A549 (cell line): ENCODE results near the gene GPR15. TPM values are rescaled to one million over a fixed set of nuclear protein-coding genes. Genes with fewer than 3 reads are reported as not detected.

ENCODE experiments used
- ATAC-seq, 2 experiments: fragments of 200-7000 bp in 1 of 2; fragments of >200 bp in 1 of 2; cut with Nextera tagmentation in 1 of 2; cut with Tn5 transposase in 1 of 2; 3 replicates each; pipeline versions ENCODE4 v1.8.0 to v1.9.1; 2018 to 2020; ENCODE audit warnings: mild to moderate bottlenecking in 1 of 2, moderate library complexity in 1 of 2
- CTCF ChIA-PET: fragments of 300-600 bp; sonication (Branson Sonifier 250); formaldehyde crosslinking; extraction: SDS; loops from one replicate; lab custom pipeline; 2021; ENCODE audit warnings: antibody characterized with exemption, inconsistent platforms; lab: Yijun Ruan, JAX
- POLR2A ChIA-PET: fragments of 350-600 bp; formaldehyde crosslinking; extraction: SDS; loops from one replicate; lab custom pipeline; 2021; ENCODE audit warnings: antibody characterized with exemption, inconsistent platforms; lab: Yijun Ruan, JAX
- DNase-seq, 2 experiments: peaks; one replicate each; pipeline versions ENCODE4 v3.0.0 to v3.0.0-alpha.2; 2011 to 2016; ENCODE audit warnings: low read depth in 1 of 2, low spot score in 1 of 2
- FAIRE-seq: peaks from 2 replicates; lab custom pipeline; 2011; peaks lifted over from hg19 to GRCh38; lab: Jason Lieb, UNC
- H3K27ac ChIP-seq, 2 experiments: fragments of >200 bp; sonication (Bioruptor Twin); formaldehyde crosslinking; 3 replicates each; pipeline ENCODE4 v1.5.1; 2016 to 2017
- H3K4me1 ChIP-seq: fragments of >200 bp; sonication (Bioruptor Twin); formaldehyde crosslinking; 3 replicates; pipeline ENCODE4 v1.6.1; 2016
- H3K4me2 ChIP-seq: fragments of >200 bp; sonication (Bioruptor Twin); formaldehyde crosslinking; 3 replicates; pipeline ENCODE4 v1.6.1; 2016
- H3K4me3 ChIP-seq: fragments of >200 bp; sonication (Bioruptor Twin); formaldehyde crosslinking; 3 replicates; pipeline ENCODE4 v1.5.1; 2016
- H3K9me3 ChIP-seq: fragments of >200 bp; sonication (Bioruptor Twin); formaldehyde crosslinking; 3 replicates; pipeline ENCODE4 v1.6.1; 2016
- BHLHE40 ChIP-seq: IDR thresholded peaks from 2 replicates; pipeline ENCODE4 v1.6.1; 2012; ENCODE audit warnings: low read depth, low read length, inconsistent platforms
- FOSB ChIP-seq: fragments of 250-450 bp; sonication (Bioruptor Pico); IDR thresholded peaks from 2 replicates; pipeline ENCODE4 v1.5.0; 2020; ENCODE audit warnings: mild to moderate bottlenecking, moderate library complexity
- FOXS1 ChIP-seq: fragments of 250-450 bp; sonication (Bioruptor Pico); IDR thresholded peaks from 2 replicates; pipeline ENCODE4 v1.5.0; 2020; ENCODE audit warnings: mild to moderate bottlenecking, moderate library complexity
- HEYL ChIP-seq: fragments of 250-450 bp; sonication (Bioruptor Pico); IDR thresholded peaks from 2 replicates; pipeline ENCODE4 v1.8.0; 2021; ENCODE audit warnings: mild to moderate bottlenecking, moderate library complexity
- HOXA7 ChIP-seq: fragments of 250-450 bp; sonication (Bioruptor Pico); IDR thresholded peaks from 2 replicates; pipeline ENCODE4 v1.5.0; 2020; ENCODE audit warnings: mild to moderate bottlenecking, moderate library complexity
- HOXB5 ChIP-seq: fragments of 250-450 bp; sonication (Bioruptor Pico); IDR thresholded peaks from 2 replicates; pipeline ENCODE4 v1.5.0; 2020; ENCODE audit warnings: mild to moderate bottlenecking, moderate library complexity
- JUN ChIP-seq, 2 experiments: fragments of >200 bp; sonication (Bioruptor Twin); formaldehyde crosslinking; IDR thresholded peaks; 2 replicates in 1 of 2; 3 replicates in 1 of 2; pipeline ENCODE4 v1.6.1; 2016 to 2017
- KDM1A ChIP-seq: fragments of 200-600 bp; sonication (generic); IDR thresholded peaks from 2 replicates; pipeline ENCODE4 v1.6.1; 2016; ENCODE audit warnings: low read depth, mild to moderate bottlenecking
- KDM5A ChIP-seq: fragments of 200-600 bp; sonication (generic); IDR thresholded peaks from 2 replicates; pipeline ENCODE4 v1.6.1; 2016; ENCODE audit warnings: antibody characterized with exemption, mild to moderate bottlenecking
- MAFK ChIP-seq: fragments of 450-650 bp; IDR thresholded peaks from 2 replicates; pipeline ENCODE4 v1.6.1; 2014; ENCODE audit not compliant: partially characterized antibody
- MAZ ChIP-seq: fragments of 150-350 bp; IDR thresholded peaks from 2 replicates; pipeline ENCODE4 v1.6.1; 2014; ENCODE audit warnings: antibody characterized with exemption, low read depth, low read length, borderline replicate concordance
- PHF8 ChIP-seq: fragments of 200-600 bp; sonication (generic); IDR thresholded peaks from 2 replicates; pipeline ENCODE4 v1.6.1; 2016; ENCODE audit warnings: low read depth, mild to moderate bottlenecking, antibody characterized with exemption, moderate library complexity, borderline replicate concordance
- POLR2A ChIP-seq: IDR thresholded peaks from 2 replicates; pipeline ENCODE4 v1.6.1; 2012; ENCODE audit warnings: mild to moderate bottlenecking, low read length
- RAD21 ChIP-seq, 2 experiments: fragments of >200 bp in 1 of 2; sonication (Bioruptor Twin) in 1 of 2; formaldehyde crosslinking in 1 of 2; IDR thresholded peaks in 1 of 2; conservative IDR thresholded peaks in 1 of 2; 2 replicates in 1 of 2; 3 replicates in 1 of 2; pipeline ENCODE4 v1.6.1; 2012 to 2018; ENCODE audit warnings: inconsistent platforms in 1 of 2
- RARB ChIP-seq: fragments of 250-450 bp; sonication (Bioruptor Pico); IDR thresholded peaks from 2 replicates; pipeline ENCODE4 v1.8.0; 2021; ENCODE audit warnings: mild to moderate bottlenecking, moderate library complexity
- RFX5 ChIP-seq: fragments of 450-650 bp; IDR thresholded peaks from 2 replicates; pipeline ENCODE4 v1.7.1; 2014; ENCODE audit warnings: antibody characterized with exemption, mild to moderate bottlenecking, moderate library complexity
- RNF2 ChIP-seq: fragments of 200-600 bp; sonication (generic); IDR thresholded peaks from 2 replicates; pipeline ENCODE4 v1.6.1; 2016; ENCODE audit warnings: low read depth, mild to moderate bottlenecking, antibody characterized with exemption, moderate library complexity, borderline replicate concordance
- TP53 ChIP-seq: fragments of 250-450 bp; sonication (Bioruptor Pico); IDR thresholded peaks from 2 replicates; pipeline ENCODE4 v1.5.0; 2021; ENCODE audit warnings: mild to moderate bottlenecking, moderate library complexity
- ZC3H11A ChIP-seq: fragments of 450-650 bp; IDR thresholded peaks from 2 replicates; pipeline ENCODE4 v1.6.1; 2014; ENCODE audit warnings: antibody characterized with exemption, mild to moderate bottlenecking
- ZNF302 ChIP-seq: fragments of 250-450 bp; sonication (Bioruptor Pico); IDR thresholded peaks from 2 replicates; pipeline ENCODE4 v1.9.0; 2021; ENCODE audit warnings: inconsistent platforms, mild to moderate bottlenecking, moderate library complexity
- WGBS: methylation state at CpG from one replicate; pipeline ENCODE4 v1.1.6; 2017; ENCODE audit errors: missing lambda C conversion rate; 5-methylcytosine and 5-hydroxymethylcytosine counted together
- polyA plus RNA-seq, 4 experiments: library from polyadenylated mRNA; depleted of rRNA in 3 of 4; stranded (reverse); fragments of >200 nt; fragmentation: RNase III in 1 of 4; extraction: RNeasy Plus Mini Kit Qiagen cat#74134 plus additional on column Dnase treatment in 1 of 4; gene quantifications; 2 replicates in 3 of 4; 3 replicates in 1 of 4; pipeline ENCODE4 v1.2.3, GENCODE V29; 2011 to 2017
- TF ChIP-seq, protein P1 (sequence below): fragments of 450-650 bp; IDR thresholded peaks from 2 replicates; pipeline ENCODE4 v1.6.1; 2014; ENCODE audit warnings: antibody characterized with exemption
- TF ChIP-seq, protein P2 (sequence below): fragments of 250-450 bp; sonication (Bioruptor Pico); IDR thresholded peaks from 2 replicates; pipeline ENCODE4 v1.5.0; 2021; ENCODE audit warnings: mild to moderate bottlenecking, moderate library complexity, borderline replicate concordance
- TF ChIP-seq, protein P3 (sequence below): fragments of >200 bp; sonication (Bioruptor Twin); formaldehyde crosslinking; IDR thresholded peaks from 2 replicates; pipeline ENCODE4 v1.6.1; 2016
- TF ChIP-seq, protein P4 (sequence below): fragments of >200 bp; sonication (Bioruptor Twin); formaldehyde crosslinking; IDR thresholded peaks from 3 replicates; pipeline ENCODE4 v1.5.1; 2016

Gene GPR15
- polyA plus RNA-seq, 2 of the 4 experiments (the other 2 are of a cell fraction), result not detected

DNA sequence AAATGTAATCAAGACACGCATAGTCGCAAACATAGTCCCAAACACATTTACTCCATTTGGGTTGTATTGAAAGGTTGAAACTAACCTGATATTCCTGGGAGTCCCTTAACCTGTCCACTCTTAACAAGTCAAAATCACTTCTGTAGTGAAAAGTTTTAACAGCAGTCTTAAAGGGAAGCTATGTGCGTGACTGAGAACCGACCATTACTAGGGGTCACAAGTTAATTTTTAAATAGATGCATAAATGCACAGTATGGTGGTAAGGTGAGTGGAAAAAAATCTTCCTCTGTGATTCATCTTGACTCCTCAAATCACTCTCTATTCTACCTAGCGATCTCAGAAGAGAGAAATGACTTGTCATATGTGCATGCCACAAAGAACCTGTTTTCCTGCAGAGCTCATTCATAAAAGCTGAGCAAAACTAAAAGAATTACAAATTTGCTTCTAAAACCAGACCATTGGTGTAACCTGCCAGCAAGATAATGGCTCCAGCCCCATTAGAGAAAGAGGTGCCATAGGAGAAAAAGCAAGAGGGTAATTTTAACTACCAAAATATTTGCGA, 4.8 kb downstream of the GPR15 start:
- DNase-seq (no peak), ATAC-seq (no peak), FAIRE-seq (no peak)
- Histone ChIP-seq H3K4me3 (no peak overlapping the region), H3K9me3 (no peaks in the 10 kb centered on the region), H3K4me2 (no peak overlapping the region), H3K4me1 (no peaks in the 10 kb centered on the region), H3K27ac (no peak overlapping the region)
- WGBS, result 71% methylated on average over 6 of the region's 6 CpGs
- TF ChIP-seq JUN (IDR thresholded peaks at IDR 0.05), result no peak
- no peak for TF ChIP-seq MAFK
- no peak for TF ChIP-seq HOXA7 (CRISPR knock-in tag)
- no peak for TF ChIP-seq RARB
- TF ChIP-seq, protein P1, sequence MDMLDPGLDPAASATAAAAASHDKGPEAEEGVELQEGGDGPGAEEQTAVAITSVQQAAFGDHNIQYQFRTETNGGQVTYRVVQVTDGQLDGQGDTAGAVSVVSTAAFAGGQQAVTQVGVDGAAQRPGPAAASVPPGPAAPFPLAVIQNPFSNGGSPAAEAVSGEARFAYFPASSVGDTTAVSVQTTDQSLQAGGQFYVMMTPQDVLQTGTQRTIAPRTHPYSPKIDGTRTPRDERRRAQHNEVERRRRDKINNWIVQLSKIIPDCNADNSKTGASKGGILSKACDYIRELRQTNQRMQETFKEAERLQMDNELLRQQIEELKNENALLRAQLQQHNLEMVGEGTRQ, result no peak
- TF ChIP-seq, protein P2, sequence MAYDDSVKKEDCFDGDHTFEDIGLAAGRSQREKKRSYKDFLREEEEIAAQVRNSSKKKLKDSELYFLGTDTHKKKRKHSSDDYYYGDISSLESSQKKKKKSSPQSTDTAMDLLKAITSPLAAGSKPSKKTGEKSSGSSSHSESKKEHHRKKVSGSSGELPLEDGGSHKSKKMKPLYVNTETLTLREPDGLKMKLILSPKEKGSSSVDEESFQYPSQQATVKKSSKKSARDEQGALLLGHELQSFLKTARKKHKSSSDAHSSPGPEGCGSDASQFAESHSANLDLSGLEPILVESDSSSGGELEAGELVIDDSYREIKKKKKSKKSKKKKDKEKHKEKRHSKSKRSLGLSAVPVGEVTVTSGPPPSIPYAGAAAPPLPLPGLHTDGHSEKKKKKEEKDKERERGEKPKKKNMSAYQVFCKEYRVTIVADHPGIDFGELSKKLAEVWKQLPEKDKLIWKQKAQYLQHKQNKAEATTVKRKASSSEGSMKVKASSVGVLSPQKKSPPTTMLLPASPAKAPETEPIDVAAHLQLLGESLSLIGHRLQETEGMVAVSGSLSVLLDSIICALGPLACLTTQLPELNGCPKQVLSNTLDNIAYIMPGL (CRISPR knock-in tag), result no peak
- no peak for TF ChIP-seq HEYL (CRISPR knock-in tag)
- no peak for TF ChIP-seq KDM1A
- TF ChIP-seq KDM5A, result no peak
- no peak for TF ChIP-seq ZNF302 (CRISPR knock-in tag)
- TF ChIP-seq FOSB, result no peak
- TF ChIP-seq FOXS1 (CRISPR knock-in tag), result no peak
- no peak for TF ChIP-seq MAZ
- TF ChIP-seq, protein P3, sequence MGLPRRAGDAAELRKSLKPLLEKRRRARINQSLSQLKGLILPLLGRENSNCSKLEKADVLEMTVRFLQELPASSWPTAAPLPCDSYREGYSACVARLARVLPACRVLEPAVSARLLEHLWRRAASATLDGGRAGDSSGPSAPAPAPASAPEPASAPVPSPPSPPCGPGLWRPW, result no peak
- TF ChIP-seq PHF8, result no peak
- ChIA-PET CTCF (interaction anchor here (0.8 kb wide), 2 partner anchors 14 to 15 kb away, joined by 3 read pairs; partner anchors contain the start of gene CLDND1), POLR2A (no interaction called here)

DNA sequence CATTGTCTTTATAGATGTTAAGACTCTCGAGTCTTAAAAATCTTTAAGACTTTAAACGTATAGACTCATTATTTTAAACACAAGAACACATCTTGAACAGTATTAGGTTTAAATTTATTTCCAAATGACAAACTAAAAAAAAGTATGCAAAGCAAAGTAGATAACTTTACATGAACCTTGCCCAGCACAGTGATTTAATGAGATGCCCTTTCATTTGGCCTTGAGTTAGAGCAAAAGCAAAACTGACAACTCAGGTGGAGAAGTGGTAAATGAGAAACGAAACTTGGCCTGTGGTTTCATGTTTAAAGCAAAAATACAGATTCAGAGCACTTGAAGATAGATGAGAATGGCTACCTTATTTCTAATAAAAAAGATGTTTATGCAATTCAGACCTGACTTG, 8.6 kb downstream of the GPR15 start:
- H3K4me3 ChIP-seq, result no peak overlapping the region
- H3K4me2 ChIP-seq, result no peak overlapping the region
- FAIRE-seq (no peak), DNase-seq (no peak)
- no peaks in the 10 kb centered on the region for H3K9me3 ChIP-seq
- POLR2A ChIA-PET, result no interaction called here
- no peaks in the 10 kb centered on the region for H3K4me1 ChIP-seq
- CTCF ChIA-PET, result interaction anchor here (2.3 kb wide), 1 partner anchor 8 kb away, joined by 5 read pairs; the partner anchor contains the start of gene GPR15
- H3K27ac ChIP-seq, result no peak overlapping the region
- TF ChIP-seq RNF2 (no peak), BHLHE40 (no peak), RFX5 (no peak), PHF8 (no peak)
- TF ChIP-seq, protein P3, result no peak
- TF ChIP-seq, all 56 proteins: peak for 0
- 62% methylated on average over 3 of the region's 3 CpGs for WGBS
- ATAC-seq, result no peak

DNA sequence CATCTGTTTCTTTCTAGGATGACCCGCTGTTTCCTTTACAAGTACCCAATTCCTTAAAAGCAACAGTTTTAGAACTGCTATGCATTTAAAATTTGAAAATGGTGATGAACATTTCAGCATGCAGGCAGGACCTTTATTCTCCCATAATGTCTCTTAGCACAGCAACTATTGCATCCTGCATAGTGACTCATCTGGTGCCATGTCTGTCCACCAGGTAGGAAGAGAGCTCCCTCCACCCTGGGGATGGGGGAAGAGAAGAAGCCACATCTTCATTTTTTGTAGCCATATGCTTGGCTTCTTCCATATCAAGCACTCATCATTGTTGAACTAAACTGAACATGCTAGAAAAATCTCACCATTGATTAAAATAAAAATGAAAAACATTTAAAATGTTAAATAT, 9.9 kb downstream of the GPR15 start:
- no peaks in the 10 kb centered on the region for H3K4me1 ChIP-seq
- no peak for FAIRE-seq
- 86% methylated on average over 1 of the region's 1 CpG for WGBS
- ChIA-PET CTCF (interaction anchor here (2.3 kb wide), 1 partner anchor 9 kb away, joined by 5 read pairs; the partner anchor contains the start of gene GPR15), POLR2A (no interaction called here)
- H3K27ac ChIP-seq, result no peak overlapping the region
- no peak overlapping the region for H3K4me2 ChIP-seq
- no peaks in the 10 kb centered on the region for H3K9me3 ChIP-seq
- no peak for DNase-seq
- no peak overlapping the region for H3K4me3 ChIP-seq
- no peak for ATAC-seq
- no peak for TF ChIP-seq ZC3H11A
- TF ChIP-seq FOSB, result no peak
- no peak for TF ChIP-seq ZNF302 (CRISPR knock-in tag)
- TF ChIP-seq BHLHE40, result no peak
- TF ChIP-seq, protein P4, sequence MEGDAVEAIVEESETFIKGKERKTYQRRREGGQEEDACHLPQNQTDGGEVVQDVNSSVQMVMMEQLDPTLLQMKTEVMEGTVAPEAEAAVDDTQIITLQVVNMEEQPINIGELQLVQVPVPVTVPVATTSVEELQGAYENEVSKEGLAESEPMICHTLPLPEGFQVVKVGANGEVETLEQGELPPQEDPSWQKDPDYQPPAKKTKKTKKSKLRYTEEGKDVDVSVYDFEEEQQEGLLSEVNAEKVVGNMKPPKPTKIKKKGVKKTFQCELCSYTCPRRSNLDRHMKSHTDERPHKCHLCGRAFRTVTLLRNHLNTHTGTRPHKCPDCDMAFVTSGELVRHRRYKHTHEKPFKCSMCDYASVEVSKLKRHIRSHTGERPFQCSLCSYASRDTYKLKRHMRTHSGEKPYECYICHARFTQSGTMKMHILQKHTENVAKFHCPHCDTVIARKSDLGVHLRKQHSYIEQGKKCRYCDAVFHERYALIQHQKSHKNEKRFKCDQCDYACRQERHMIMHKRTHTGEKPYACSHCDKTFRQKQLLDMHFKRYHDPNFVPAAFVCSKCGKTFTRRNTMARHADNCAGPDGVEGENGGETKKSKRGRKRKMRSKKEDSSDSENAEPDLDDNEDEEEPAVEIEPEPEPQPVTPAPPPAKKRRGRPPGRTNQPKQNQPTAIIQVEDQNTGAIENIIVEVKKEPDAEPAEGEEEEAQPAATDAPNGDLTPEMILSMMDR, result no peak
- TF ChIP-seq POLR2A, result no peak
- TF ChIP-seq, protein P1, result no peak
- no peak for TF ChIP-seq RAD21 (conservative IDR thresholded peaks at IDR 0.05 in 1 of 2, IDR thresholded peaks at IDR 0.05 in 1 of 2)
- TF ChIP-seq TP53, result no peak
- TF ChIP-seq, protein P2 (CRISPR knock-in tag), result no peak
- TF ChIP-seq HOXB5 (CRISPR knock-in tag), result no peak
- TF ChIP-seq, protein P3, result no peak
